Naive thymus-derived CD8-positive, alpha-beta T cell (primary cell): ENCODE measurements around the gene FES. TPM values are rescaled to one million over a fixed set of nuclear protein-coding genes. Genes with fewer than 3 reads are reported as not detected.
"Not testable (repeated sequence)": the region's sequence is repeated elsewhere in the genome, so short reads cannot be mapped to it uniquely, and the experiment has no call there.

Source experiments
- ATAC-seq, 2 donors: fragments of 150-1000 bp; cut with Tn5 transposase in 1 of 2; sonication (Bioruptor Pico), chemical (Tn5 transposase) in 1 of 2; 1 replicate in 1 of 2; 2 replicates in 1 of 2; pipeline ENCODE4 v1.10.0; 2021; ENCODE audit warnings: mild to moderate bottlenecking in 2 of 2, moderate library complexity in 2 of 2
- POLR2A ChIA-PET: fragments of 350-600 bp; sonication (Branson Sonifier 250); formaldehyde crosslinking; loops from one replicate; lab custom pipeline; 2021; ENCODE audit warnings: antibody characterized with exemption; lab: Charles Lee
- DNase-seq, 10 donors: peaks; one replicate each; pipeline versions ENCODE4 v3.0.0 to v3.0.0-alpha.2; 2020 to 2022
- H3K27ac Mint-ChIP-seq, 10 donors: one replicate each; pipeline ENCODE4 v1.8.0; 2020 to 2022; ENCODE audit warnings: mild to moderate bottlenecking in 10 of 10, mixed read lengths in 10 of 10, moderate library complexity in 4 of 10, inconsistent platforms in 1 of 10
- H3K27me3 Mint-ChIP-seq, 5 donors: one replicate each; pipeline ENCODE4 v1.8.0; 2021 to 2022; ENCODE audit warnings: mixed read lengths in 5 of 5
- H3K36me3 Mint-ChIP-seq, 3 donors: one replicate each; pipeline ENCODE4 v1.8.0; 2020 to 2022; ENCODE audit warnings: mixed read lengths in 3 of 3, mild to moderate bottlenecking in 2 of 3, inconsistent platforms in 1 of 3
- H3K4me1 Mint-ChIP-seq, 4 donors: one replicate each; pipeline ENCODE4 v1.8.0; 2021 to 2022; ENCODE audit warnings: mixed read lengths in 4 of 4
- H3K4me3 Mint-ChIP-seq, 10 donors: one replicate each; pipeline ENCODE4 v1.8.0; 2020 to 2022; ENCODE audit warnings: mild to moderate bottlenecking in 10 of 10, mixed read lengths in 10 of 10, moderate library complexity in 6 of 10, inconsistent platforms in 1 of 10
- H3K9me3 Mint-ChIP-seq, 9 donors: one replicate each; pipeline ENCODE4 v1.8.0; 2020 to 2022; ENCODE audit warnings: mixed read lengths in 9 of 9, mild to moderate bottlenecking in 3 of 9, inconsistent platforms in 1 of 9, moderate library complexity in 1 of 9
- polyA plus RNA-seq, 3 donors: library from polyadenylated mRNA; unstranded; fragments of 300-500 nt; fragmentation: Illumina TruSeq; gene quantifications; one replicate each; pipeline ENCODE4 v1.2.3, GENCODE V29; 2021
- total RNA-seq, 8 experiments: library from RNA in 2 of 8; stranded (reverse) in 2 of 8; gene quantifications; one replicate each; pipeline ENCODE4 v1.2.3 and lab custom pipeline; 2021 to 2026

The FES gene
- total and polyA plus RNA-seq, 5 experiments from 2014 or later: 0.08 to 3.5 (median 1.5) TPM; not detected in 1

DNA sequence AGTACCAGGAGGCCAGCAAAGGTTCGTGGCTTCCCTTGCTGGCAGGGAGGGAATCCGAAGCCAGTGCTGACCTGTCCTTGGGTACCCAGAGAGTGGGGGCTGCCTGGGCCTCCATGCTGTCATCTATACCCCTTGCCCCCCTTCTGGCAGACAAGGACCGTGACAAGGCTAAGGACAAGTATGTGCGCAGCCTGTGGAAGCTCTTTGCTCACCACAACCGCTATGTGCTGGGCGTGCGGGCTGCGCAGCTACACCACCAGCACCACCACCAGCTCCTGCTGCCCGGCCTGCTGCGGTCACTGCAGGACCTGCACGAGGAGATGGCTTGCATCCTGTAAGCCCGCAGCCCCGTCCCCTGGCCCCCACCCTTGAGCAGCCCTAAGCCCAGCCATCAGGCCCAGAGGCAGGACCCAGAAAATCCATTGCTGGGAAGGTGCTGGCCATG, 2.8 kb downstream of the FES start:
- H3K27me3 Mint-ChIP-seq: peaks cover 0 to 9% (median 0%) of the 10 kb centered on the region in 5 donors
- no peak overlapping the region for H3K4me3 Mint-ChIP-seq
- no peaks in the 10 kb centered on the region for H3K9me3 Mint-ChIP-seq
- peak overlapping the region in 1 of 10 donors; percentile 20 for H3K27ac Mint-ChIP-seq
- ATAC-seq (no peak), DNase-seq (no peak)
- peaks cover 8 to 28% (median 15%) of the 10 kb centered on the region in 4 donors for H3K4me1 Mint-ChIP-seq
- H3K36me3 Mint-ChIP-seq: no peaks in the 10 kb centered on the region
- POLR2A ChIA-PET: no interaction called here

DNA sequence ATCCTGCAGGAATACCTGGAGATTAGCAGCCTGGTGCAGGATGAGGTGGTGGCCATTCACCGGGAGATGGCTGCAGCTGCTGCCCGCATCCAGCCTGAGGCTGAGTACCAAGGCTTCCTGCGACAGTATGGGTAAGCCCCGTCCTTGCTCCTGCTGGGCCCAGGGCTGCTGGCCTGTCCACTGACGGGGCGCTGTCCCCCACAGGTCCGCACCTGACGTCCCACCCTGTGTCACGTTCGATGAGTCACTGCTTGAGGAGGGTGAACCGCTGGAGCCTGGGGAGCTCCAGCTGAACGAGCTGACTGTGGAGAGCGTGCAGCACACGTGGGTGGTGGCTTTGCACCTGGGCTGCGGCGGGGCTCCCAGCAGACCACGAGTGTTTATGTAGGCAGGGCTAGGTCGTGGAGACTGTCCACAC, 5.0 kb downstream of the FES start:
- POLR2A ChIA-PET: interaction anchor here (1.1 kb wide), 1 partner anchor 13 kb away, joined by 3 read pairs; no protein-coding TSS in a partner anchor

DNA sequence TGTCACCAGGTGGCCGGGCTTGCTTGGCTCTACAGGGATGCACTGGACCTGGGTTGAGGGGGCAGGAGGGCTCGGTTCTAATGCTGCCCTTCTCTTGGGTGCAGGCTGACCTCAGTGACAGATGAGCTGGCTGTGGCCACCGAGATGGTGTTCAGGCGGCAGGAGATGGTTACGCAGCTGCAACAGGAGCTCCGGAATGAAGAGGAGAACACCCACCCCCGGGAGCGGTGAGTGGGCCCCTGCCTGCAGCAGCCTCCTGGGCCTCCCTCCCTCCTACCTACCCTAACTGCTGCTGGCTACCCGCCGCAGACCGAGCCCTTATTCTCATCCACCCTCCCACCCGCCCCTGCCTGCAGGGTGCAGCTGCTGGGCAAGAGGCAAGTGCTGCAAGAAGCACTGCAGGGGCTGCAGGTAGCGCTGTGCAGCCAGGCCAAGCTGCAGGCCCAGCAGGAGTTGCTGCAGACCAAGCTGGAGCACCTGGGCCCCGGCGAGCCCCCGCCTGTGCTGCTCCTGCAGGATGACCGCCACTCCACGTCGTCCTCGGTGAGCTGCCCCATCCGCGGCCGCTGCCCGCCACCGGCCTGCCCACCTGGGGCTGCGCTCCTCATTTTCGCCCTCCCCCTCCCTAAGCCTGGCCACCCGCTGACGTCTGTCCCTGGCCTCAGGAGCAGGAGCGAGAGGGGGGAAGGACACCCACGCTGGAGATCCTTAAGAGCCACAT, 5.6 kb downstream of the FES start:
- H3K27me3 Mint-ChIP-seq: peaks cover 0 to 7% (median 0%) of the 10 kb centered on the region in 5 donors
- no peaks in the 10 kb centered on the region for H3K36me3 Mint-ChIP-seq
- ATAC-seq (no peak), DNase-seq (no peak)
- no peaks in the 10 kb centered on the region for H3K9me3 Mint-ChIP-seq
- POLR2A ChIA-PET: interaction anchor here (1.1 kb wide), 1 partner anchor 12 kb away, joined by 3 read pairs; no protein-coding TSS in a partner anchor
- peaks cover 7 to 20% (median 11%) of the 10 kb centered on the region in 4 donors for H3K4me1 Mint-ChIP-seq
- H3K4me3 Mint-ChIP-seq: peak overlapping the region in 1 of 10 donors; percentile 48
- H3K27ac Mint-ChIP-seq: no peak overlapping the region

More for the DNA sequence above, 5.0 kb downstream of the FES start:
- ATAC-seq (no peak), DNase-seq (peak in 1 of 10 donors; percentile 41)
- H3K36me3 Mint-ChIP-seq: no peaks in the 10 kb centered on the region
- H3K9me3 Mint-ChIP-seq: no peaks in the 10 kb centered on the region
- H3K27me3 Mint-ChIP-seq: peaks cover 0 to 9% (median 0%) of the 10 kb centered on the region in 5 donors
- no peak overlapping the region for H3K27ac Mint-ChIP-seq
- peaks cover 8 to 21% (median 15%) of the 10 kb centered on the region in 4 donors for H3K4me1 Mint-ChIP-seq
- peak overlapping the region in 1 of 10 donors; percentile 48 for H3K4me3 Mint-ChIP-seq

DNA sequence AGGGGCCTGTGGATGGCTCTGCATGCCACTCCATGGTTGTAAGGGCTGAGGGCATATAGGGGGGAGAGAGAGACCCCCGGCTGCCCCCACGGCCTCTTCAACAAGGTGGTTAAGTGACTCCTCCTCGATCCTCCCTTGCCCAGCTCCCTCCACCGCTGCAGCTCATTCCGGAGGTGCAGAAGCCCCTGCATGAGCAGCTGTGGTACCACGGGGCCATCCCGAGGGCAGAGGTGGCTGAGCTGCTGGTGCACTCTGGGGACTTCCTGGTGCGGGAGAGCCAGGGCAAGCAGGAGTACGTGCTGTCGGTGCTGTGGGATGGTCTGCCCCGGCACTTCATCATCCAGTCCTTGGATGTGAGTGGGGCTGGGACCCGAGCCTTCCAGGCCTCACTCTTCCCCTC, 6.5 kb downstream of the FES start:
- peak overlapping the region in 1 of 10 donors; percentile 38 for H3K27ac Mint-ChIP-seq

DNA sequence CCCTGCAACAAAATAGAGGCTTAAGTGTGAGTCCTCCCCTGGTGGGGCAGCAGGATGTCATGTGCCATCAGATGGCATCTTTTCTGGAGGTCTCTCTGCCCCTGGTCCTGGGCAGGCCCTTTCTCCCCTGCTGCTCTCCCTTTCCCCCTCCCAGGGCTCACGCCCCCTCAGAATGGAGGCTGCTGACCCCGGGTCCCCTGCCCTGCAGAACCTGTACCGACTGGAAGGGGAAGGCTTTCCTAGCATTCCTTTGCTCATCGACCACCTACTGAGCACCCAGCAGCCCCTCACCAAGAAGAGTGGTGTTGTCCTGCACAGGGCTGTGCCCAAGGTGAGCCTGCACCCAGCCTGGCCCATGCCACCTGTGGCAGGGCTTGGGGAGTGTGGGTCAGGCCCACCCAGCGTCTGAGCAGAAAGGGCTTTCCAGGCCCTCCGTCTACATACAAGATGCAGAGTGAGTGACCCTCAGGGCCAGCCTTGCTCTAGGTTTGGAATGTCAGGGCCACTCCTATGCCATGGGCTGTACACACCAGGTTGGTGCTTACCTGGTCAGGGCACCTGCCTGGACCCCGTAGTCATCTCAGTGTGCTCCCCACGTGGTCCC, 7.1 kb downstream of the FES start:
- Mint-ChIP-seq H3K36me3 (no peaks in the 10 kb centered on the region), H3K27me3 (peaks cover 0 to 5% (median 0%) of the 10 kb centered on the region in 5 donors), H3K9me3 (no peaks in the 10 kb centered on the region), H3K27ac (peak overlapping the region in 1 of 10 donors; percentile 53), H3K4me3 (no peak overlapping the region), H3K4me1 (peaks cover 0 to 6% (median 3%) of the 10 kb centered on the region in 4 donors)
- ATAC-seq: no peak
- POLR2A ChIA-PET: no interaction called here
- no peak for DNase-seq

More for the DNA sequence above, 6.5 kb downstream of the FES start:
- DNase-seq (no peak), ATAC-seq (no peak)
- H3K9me3 Mint-ChIP-seq: no peaks in the 10 kb centered on the region
- POLR2A ChIA-PET: no interaction called here
- H3K27me3 Mint-ChIP-seq: peaks cover 0 to 5% (median 0%) of the 10 kb centered on the region in 5 donors
- H3K4me3 Mint-ChIP-seq: no peak overlapping the region
- no peaks in the 10 kb centered on the region for H3K36me3 Mint-ChIP-seq
- H3K4me1 Mint-ChIP-seq: peaks cover 4 to 10% (median 6%) of the 10 kb centered on the region in 4 donors

DNA sequence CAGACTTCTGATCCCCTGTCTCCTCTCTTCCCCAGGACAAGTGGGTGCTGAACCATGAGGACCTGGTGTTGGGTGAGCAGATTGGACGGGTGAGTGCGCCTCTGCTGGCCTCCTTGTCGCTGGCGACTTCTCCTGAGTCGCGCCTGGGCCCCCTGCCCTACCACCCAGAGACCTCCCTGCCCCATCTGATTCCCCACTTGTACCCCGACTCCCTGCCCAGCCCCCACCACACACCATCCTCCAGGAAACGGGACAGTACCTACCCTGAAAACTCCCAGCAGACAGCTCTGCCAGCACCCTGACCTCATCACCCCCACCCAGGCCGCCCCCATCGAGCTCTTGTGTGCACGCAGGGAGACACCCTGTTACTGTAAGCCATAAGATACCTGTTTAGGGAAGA, 7.7 kb downstream of the FES start:
- H3K4me3 Mint-ChIP-seq: no peak overlapping the region

DNA sequence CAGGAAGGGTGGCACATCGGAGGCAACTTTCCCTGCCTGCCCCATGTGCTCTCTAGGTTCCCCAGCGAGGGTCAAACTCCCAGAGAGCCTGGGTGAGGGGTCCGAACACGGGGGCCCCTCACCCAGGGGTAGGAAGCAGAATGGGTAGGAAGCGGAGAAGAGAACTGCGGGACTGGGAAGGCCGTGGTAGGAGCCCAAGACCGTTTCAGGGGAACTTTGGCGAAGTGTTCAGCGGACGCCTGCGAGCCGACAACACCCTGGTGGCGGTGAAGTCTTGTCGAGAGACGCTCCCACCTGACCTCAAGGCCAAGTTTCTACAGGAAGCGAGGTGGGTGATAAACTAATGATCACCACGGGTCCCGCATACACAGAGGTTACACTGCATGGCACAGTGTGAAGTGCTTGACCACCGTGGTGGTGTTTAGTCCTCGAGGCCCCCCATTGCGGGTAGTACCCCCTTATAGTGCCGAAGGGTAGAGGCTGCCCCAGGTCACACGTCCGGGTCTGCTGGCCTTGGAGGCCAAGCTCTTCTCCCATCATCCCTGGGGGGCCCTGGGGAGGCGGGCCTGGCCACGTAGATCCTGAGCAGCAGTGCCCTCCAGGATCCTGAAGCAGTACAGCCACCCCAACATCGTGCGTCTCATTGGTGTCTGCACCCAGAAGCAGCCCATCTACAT, 8.3 kb downstream of the FES start:
- ATAC-seq (no peak), DNase-seq (no peak)
- Mint-ChIP-seq H3K4me3 (no peak overlapping the region), H3K9me3 (no peaks in the 10 kb centered on the region), H3K4me1 (peaks cover 0 to 14% (median 2%) of the 10 kb centered on the region in 4 donors), H3K27me3 (peaks cover 0 to 3% (median 0%) of the 10 kb centered on the region in 5 donors), H3K36me3 (no peaks in the 10 kb centered on the region), H3K27ac (peak overlapping the region in 1 of 10 donors; percentile 53)
- POLR2A ChIA-PET: interaction anchor here (2.3 kb wide), 1 partner anchor 11 kb away, joined by 7 read pairs; the partner anchor contains the start of gene MAN2A2

More for the DNA sequence above, 7.7 kb downstream of the FES start:
- Mint-ChIP-seq H3K4me1 (peaks cover 0 to 12% (median 3%) of the 10 kb centered on the region in 4 donors), H3K36me3 (no peaks in the 10 kb centered on the region), H3K27ac (peak overlapping the region in 1 of 10 donors; percentile 53), H3K27me3 (peaks cover 0 to 5% (median 0%) of the 10 kb centered on the region in 5 donors), H3K9me3 (no peaks in the 10 kb centered on the region)
- ATAC-seq (no peak), DNase-seq (no peak)
- POLR2A ChIA-PET: interaction anchor here (2.3 kb wide), 1 partner anchor 12 kb away, joined by 7 read pairs; the partner anchor contains the start of gene MAN2A2

DNA sequence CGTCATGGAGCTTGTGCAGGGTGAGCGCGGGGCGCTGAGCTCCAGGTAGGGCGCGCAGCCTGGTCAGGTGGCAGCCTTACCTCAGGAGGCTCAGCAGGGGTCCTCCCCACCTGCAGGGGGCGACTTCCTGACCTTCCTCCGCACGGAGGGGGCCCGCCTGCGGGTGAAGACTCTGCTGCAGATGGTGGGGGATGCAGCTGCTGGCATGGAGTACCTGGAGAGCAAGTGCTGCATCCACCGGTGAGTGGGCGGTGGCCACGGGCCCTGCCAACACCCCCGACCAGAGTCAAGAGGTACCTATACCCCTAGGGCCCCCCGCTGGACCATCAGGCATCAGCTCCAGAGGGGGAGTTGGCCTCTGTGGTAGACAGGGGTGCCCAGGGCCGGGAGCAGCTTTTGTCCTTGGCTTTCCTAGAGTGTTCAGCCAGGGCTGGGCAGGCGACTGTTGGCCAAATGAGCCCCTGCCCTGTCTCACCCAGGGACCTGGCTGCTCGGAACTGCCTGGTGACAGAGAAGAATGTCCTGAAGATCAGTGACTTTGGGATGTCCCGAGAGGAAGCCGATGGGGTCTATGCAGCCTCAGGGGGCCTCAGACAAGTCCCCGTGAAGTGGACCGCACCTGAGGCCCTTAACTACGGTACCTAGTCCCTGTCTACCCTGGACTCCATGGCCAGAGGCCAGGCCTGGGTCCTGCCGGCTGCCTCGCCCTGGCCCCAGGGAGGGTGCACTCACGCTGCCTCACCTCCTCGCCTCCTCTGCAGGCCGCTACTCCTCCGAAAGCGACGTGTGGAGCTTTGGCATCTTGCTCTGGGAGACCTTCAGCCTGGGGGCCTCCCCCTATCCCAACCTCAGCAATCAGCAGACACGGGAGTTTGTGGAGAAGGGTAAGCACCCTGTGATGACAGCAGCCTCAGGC, 9.1 kb downstream of the FES start:
- H3K36me3 Mint-ChIP-seq: no peaks in the 10 kb centered on the region
- no peaks in the 10 kb centered on the region for H3K9me3 Mint-ChIP-seq
- DNase-seq (no peak), ATAC-seq (no peak)
- H3K4me1 Mint-ChIP-seq: peaks cover 0 to 12% (median under 1%) of the 10 kb centered on the region in 4 donors
- H3K4me3 Mint-ChIP-seq: no peak overlapping the region
- H3K27me3 Mint-ChIP-seq: peaks cover 0 to under 1% (median 0%) of the 10 kb centered on the region in 5 donors
- POLR2A ChIA-PET: interaction anchor here (2.3 kb wide), 1 partner anchor 10 kb away, joined by 7 read pairs; the partner anchor contains the start of gene MAN2A2
- no peak overlapping the region for H3K27ac Mint-ChIP-seq

DNA sequence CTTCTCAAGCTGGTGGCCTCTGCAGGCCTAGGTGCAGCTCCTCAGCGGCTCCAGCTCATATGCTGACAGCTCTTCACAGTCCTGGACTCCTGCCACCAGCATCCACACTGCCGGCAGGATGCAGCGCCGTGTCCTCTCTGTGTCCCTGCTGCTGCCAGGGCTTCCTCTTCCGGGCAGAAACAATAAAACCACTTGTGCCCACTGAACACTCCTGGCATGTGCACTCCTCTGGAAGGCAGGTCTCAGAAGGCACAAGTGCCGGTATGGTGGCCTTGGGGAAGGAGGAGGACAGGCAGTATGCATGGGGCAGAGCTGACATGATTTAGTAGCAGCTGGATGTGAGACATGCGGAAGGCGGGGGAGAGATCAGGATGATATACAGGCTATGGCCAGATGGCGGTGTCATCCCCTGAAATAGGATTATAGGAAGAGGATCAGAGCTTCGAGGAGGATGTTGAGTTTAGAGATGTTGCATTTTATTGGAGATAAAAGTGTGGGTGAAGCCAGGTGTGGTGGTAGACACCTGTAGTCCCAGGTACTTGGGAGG, 11.3 kb downstream of the FES start:
- Mint-ChIP-seq H3K9me3 (no peaks in the 10 kb centered on the region), H3K27me3 (no peaks in the 10 kb centered on the region), H3K36me3 (no peaks in the 10 kb centered on the region), H3K27ac (peak overlapping the region in 2 of 10 donors; percentile 5 to 57), H3K4me3 (no peak overlapping the region), H3K4me1 (peaks cover 0 to 11% (median 2%) of the 10 kb centered on the region in 4 donors)
- POLR2A ChIA-PET: interaction anchor here (1.3 kb wide), 1 partner anchor 41 kb away, joined by 3 read pairs; no protein-coding TSS in a partner anchor
- DNase-seq: no peak
- no peak for ATAC-seq

DNA sequence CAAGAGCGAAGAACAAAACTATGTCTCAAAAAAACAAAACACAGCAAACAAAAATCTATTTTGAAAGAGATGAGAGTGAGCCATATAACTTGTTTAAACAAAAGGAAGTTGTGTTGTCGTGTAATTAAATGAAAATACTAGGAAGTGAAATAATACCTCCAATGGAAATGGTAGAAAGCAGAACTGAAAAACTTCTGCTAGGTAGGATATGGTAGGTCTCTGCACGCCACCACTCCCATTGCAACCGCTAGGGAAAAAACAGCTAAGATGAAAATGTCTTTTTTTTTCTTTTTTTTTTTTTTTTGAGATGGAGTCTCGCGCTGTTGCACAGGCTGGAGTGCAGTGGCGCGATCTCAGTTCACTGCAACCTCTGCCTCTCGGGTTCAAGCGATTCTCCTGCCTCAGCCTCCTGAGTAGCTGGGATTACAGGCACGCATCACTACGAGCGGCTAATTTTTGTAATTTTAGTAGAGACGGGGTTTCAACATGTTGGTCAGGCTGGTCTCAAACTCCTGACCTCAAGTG, 12.9 kb downstream of the FES start:
- Mint-ChIP-seq H3K4me1 (peaks cover 9 to 23% (median 10%) of the 10 kb centered on the region in 4 donors), H3K27ac (peak overlapping the region in 1 of 10 donors; percentile 59)
- not testable (repeated sequence) for ATAC-seq, DNase-seq, H3K4me3 Mint-ChIP-seq, H3K27me3 Mint-ChIP-seq, H3K9me3 Mint-ChIP-seq, H3K36me3 Mint-ChIP-seq
- POLR2A ChIA-PET: interaction anchor here (0.7 to 10.7 kb wide), 2 partner anchors 37 to 322 kb away, joined by 3 to 237 read pairs; partner anchors contain the start of genes HDDC3 and UNC45A
